ENCODE measurements around the gene TMEM185B.

DNA sequence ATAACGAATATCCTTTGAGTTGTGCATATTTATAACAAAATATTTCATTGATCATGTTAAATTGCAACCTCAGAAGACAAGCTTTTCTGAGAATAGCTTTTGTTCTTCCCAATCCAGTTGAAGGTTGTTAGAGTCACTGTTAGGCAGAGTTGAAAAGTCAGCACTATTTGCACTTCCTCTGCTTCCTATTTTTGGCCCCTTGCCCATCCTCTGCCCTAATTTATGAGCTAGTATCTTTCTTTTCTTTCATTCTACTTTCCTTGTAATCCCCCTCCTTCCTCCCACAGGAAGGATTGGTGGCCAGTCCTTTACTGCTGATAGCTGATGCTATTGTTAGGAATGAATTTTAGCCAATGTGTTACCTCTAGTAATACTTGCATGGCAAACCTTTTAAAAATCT, 34.3 kb upstream of the TMEM185B start:
- TF ChIP-seq, protein P1, sequence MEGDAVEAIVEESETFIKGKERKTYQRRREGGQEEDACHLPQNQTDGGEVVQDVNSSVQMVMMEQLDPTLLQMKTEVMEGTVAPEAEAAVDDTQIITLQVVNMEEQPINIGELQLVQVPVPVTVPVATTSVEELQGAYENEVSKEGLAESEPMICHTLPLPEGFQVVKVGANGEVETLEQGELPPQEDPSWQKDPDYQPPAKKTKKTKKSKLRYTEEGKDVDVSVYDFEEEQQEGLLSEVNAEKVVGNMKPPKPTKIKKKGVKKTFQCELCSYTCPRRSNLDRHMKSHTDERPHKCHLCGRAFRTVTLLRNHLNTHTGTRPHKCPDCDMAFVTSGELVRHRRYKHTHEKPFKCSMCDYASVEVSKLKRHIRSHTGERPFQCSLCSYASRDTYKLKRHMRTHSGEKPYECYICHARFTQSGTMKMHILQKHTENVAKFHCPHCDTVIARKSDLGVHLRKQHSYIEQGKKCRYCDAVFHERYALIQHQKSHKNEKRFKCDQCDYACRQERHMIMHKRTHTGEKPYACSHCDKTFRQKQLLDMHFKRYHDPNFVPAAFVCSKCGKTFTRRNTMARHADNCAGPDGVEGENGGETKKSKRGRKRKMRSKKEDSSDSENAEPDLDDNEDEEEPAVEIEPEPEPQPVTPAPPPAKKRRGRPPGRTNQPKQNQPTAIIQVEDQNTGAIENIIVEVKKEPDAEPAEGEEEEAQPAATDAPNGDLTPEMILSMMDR (IDR thresholded peaks at IDR 0.05) = no peak
- TF ChIP-seq ZFX (IDR thresholded peaks at IDR 0.05; ENCODE audit: borderline replicate concordance) = no peak

All from 22Rv1 (cell line).